HepG2 (cell line): ENCODE measurements around the gene ATP10A. TPM values are rescaled to one million over a fixed set of nuclear protein-coding genes. Genes with fewer than 3 reads are reported as not detected.

Source experiments
- CBX1 ChIP-seq: IDR thresholded peaks from one replicate; pipeline ENCODE4 v1.6.1; 2016; ENCODE audit warnings: antibody characterized with exemption, low read depth
- GLI4 ChIP-seq: sonication (generic); formaldehyde crosslinking; IDR thresholded peaks from 2 replicates; pipeline ENCODE4 v1.5.1; 2020; ENCODE audit warnings: missing genetic modification reagents, mild to moderate bottlenecking, moderate library complexity, borderline replicate concordance
- MTA1 ChIP-seq: sonication (generic); formaldehyde crosslinking; IDR thresholded peaks from 2 replicates; pipeline ENCODE4 v1.4.0; 2020; ENCODE audit warnings: missing genetic modification reagents, mild to moderate bottlenecking, borderline replicate concordance
- PCBP1 ChIP-seq: fragments of 200-400 bp; formaldehyde crosslinking; IDR thresholded peaks from 2 replicates; pipeline ENCODE4 v1.6.1; 2017; ENCODE audit warnings: mild to moderate bottlenecking, low read depth, low read length, borderline replicate concordance
- ZBTB42 ChIP-seq: sonication (generic); formaldehyde crosslinking; IDR thresholded peaks from 2 replicates; pipeline ENCODE4 v1.5.0; 2020; ENCODE audit warnings: mild to moderate bottlenecking, missing genetic modification reagents
- ZNF121 ChIP-seq: sonication (generic); formaldehyde crosslinking; IDR thresholded peaks from 2 replicates; pipeline ENCODE4 v1.5.0; 2020; ENCODE audit warnings: mild to moderate bottlenecking, missing genetic modification reagents
- ZNF563 ChIP-seq: sonication (generic); formaldehyde crosslinking; IDR thresholded peaks from 2 replicates; pipeline ENCODE4 v1.8.0; 2022; ENCODE audit warnings: mild to moderate bottlenecking, moderate library complexity, missing genetic modification reagents
- polyA plus RNA-seq, 8 experiments: library from polyadenylated mRNA; depleted of rRNA in 3 of 8; stranded (reverse) in 7 of 8; unstranded in 1 of 8; fragments of >200 nt; fragmentation: Illumina TruSeq in 4 of 8; extraction: Trizol in 4 of 8; gene quantifications; 2 replicates each; pipeline versions ENCODE4 v1.2.1 to v1.2.3, GENCODE V29; 2011 to 2016; ENCODE audit warnings: low read depth in 4 of 8, missing spikeins in 1 of 8, mixed read lengths in 1 of 8; ENCODE audit not compliant: insufficient read depth in 1 of 8
- total RNA-seq, 5 experiments: library from RNA; depleted of rRNA; stranded (reverse); fragments of >200 nt; fragmentation: Illumina TruSeq; extraction: Trizol; gene quantifications; 2 replicates each; pipeline ENCODE4 v1.2.3, GENCODE V29; 2016; ENCODE audit warnings: low read depth in 1 of 5
- TF ChIP-seq, protein P1 (sequence below): sonication (generic); formaldehyde crosslinking; IDR thresholded peaks from 2 replicates; pipeline ENCODE4 v1.9.0; 2021; ENCODE audit warnings: mild to moderate bottlenecking, missing genetic modification reagents
- TF ChIP-seq, protein P2 (sequence below): IDR thresholded peaks from 2 replicates; pipeline ENCODE4 v1.6.1; 2016
- TF ChIP-seq, protein P3 (sequence below), 2 experiments: sonication (generic) in 1 of 2; formaldehyde crosslinking in 1 of 2; IDR thresholded peaks; 2 replicates each; pipeline versions ENCODE4 v1.5.1 to v1.6.1; 2011 to 2020; ENCODE audit warnings: borderline replicate concordance in 1 of 2, low read depth in 1 of 2, low read length in 1 of 2, mild to moderate bottlenecking in 1 of 2, missing genetic modification reagents in 1 of 2, moderate library complexity in 1 of 2
- TF ChIP-seq, protein P4 (sequence below): sonication (generic); formaldehyde crosslinking; IDR thresholded peaks from 2 replicates; pipeline ENCODE4 v1.4.0; 2020; ENCODE audit warnings: missing genetic modification reagents
- TF ChIP-seq, protein P5 (sequence below): sonication (generic); formaldehyde crosslinking; IDR thresholded peaks from 2 replicates; pipeline ENCODE4 v1.4.0; 2020; ENCODE audit warnings: mild to moderate bottlenecking, missing genetic modification reagents, borderline replicate concordance
- TF ChIP-seq, protein P6 (sequence below): sonication (generic); formaldehyde crosslinking; IDR thresholded peaks from 2 replicates; pipeline ENCODE4 v1.4.0; 2020; ENCODE audit warnings: mild to moderate bottlenecking, missing genetic modification reagents

The ATP10A gene
- total and polyA plus RNA-seq, 2 of the 13 experiments (the other 11 are each of a cell fraction or from before 2014, with no cell fraction given): 0.58 to 4.2 TPM

DNA sequence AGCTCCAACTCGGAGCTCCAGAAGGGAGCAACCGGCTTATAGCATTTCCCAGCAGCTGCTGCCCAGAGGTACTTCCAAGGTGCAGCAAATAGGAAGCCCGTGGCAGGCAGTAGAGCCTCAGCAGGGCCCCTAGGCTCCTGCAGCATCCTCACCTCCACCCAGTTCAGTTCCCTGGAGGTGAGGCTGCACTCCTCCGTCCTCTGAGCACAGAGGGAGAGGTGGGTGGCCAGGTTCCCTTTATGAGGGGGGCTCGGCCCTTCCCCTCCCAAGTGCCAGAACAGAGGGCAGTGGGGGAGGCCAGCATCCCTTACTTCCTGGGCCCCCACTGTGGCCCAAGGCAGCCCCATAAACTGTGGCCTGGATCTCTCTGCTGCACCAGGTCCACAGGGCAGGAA is 150.2 kb downstream of the ATP10A start (continued):
- TF ChIP-seq, protein P1, sequence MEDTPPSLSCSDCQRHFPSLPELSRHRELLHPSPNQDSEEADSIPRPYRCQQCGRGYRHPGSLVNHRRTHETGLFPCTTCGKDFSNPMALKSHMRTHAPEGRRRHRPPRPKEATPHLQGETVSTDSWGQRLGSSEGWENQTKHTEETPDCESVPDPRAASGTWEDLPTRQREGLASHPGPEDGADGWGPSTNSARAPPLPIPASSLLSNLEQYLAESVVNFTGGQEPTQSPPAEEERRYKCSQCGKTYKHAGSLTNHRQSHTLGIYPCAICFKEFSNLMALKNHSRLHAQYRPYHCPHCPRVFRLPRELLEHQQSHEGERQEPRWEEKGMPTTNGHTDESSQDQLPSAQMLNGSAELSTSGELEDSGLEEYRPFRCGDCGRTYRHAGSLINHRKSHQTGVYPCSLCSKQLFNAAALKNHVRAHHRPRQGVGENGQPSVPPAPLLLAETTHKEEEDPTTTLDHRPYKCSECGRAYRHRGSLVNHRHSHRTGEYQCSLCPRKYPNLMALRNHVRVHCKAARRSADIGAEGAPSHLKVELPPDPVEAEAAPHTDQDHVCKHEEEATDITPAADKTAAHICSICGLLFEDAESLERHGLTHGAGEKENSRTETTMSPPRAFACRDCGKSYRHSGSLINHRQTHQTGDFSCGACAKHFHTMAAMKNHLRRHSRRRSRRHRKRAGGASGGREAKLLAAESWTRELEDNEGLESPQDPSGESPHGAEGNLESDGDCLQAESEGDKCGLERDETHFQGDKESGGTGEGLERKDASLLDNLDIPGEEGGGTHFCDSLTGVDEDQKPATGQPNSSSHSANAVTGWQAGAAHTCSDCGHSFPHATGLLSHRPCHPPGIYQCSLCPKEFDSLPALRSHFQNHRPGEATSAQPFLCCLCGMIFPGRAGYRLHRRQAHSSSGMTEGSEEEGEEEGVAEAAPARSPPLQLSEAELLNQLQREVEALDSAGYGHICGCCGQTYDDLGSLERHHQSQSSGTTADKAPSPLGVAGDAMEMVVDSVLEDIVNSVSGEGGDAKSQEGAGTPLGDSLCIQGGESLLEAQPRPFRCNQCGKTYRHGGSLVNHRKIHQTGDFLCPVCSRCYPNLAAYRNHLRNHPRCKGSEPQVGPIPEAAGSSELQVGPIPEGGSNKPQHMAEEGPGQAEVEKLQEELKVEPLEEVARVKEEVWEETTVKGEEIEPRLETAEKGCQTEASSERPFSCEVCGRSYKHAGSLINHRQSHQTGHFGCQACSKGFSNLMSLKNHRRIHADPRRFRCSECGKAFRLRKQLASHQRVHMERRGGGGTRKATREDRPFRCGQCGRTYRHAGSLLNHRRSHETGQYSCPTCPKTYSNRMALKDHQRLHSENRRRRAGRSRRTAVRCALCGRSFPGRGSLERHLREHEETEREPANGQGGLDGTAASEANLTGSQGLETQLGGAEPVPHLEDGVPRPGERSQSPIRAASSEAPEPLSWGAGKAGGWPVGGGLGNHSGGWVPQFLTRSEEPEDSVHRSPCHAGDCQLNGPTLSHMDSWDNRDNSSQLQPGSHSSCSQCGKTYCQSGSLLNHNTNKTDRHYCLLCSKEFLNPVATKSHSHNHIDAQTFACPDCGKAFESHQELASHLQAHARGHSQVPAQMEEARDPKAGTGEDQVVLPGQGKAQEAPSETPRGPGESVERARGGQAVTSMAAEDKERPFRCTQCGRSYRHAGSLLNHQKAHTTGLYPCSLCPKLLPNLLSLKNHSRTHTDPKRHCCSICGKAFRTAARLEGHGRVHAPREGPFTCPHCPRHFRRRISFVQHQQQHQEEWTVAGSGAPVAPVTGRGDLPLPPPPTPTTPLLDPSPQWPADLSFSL (CRISPR knock-in tag): no peak
- TF ChIP-seq ZBTB42 (CRISPR knock-in tag): no peak
- TF ChIP-seq, protein P2, sequence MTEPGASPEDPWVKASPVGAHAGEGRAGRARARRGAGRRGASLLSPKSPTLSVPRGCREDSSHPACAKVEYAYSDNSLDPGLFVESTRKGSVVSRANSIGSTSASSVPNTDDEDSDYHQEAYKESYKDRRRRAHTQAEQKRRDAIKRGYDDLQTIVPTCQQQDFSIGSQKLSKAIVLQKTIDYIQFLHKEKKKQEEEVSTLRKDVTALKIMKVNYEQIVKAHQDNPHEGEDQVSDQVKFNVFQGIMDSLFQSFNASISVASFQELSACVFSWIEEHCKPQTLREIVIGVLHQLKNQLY (CRISPR knock-in tag): no peak
- TF ChIP-seq, protein P3, sequence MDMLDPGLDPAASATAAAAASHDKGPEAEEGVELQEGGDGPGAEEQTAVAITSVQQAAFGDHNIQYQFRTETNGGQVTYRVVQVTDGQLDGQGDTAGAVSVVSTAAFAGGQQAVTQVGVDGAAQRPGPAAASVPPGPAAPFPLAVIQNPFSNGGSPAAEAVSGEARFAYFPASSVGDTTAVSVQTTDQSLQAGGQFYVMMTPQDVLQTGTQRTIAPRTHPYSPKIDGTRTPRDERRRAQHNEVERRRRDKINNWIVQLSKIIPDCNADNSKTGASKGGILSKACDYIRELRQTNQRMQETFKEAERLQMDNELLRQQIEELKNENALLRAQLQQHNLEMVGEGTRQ (IDR thresholded peaks at IDR 0.05; ENCODE audit: low read depth, low read length): no peak
- TF ChIP-seq, protein P3 (CRISPR knock-in tag; IDR thresholded peaks at IDR 0.05; ENCODE audit: borderline replicate concordance): no peak
- TF ChIP-seq MTA1: no peak
- no peak for TF ChIP-seq GLI4 (CRISPR knock-in tag)
- TF ChIP-seq ZNF121 (CRISPR knock-in tag): no peak
- TF ChIP-seq ZNF563 (CRISPR knock-in tag): no peak
- TF ChIP-seq CBX1: no peak
- TF ChIP-seq PCBP1: no peak
- TF ChIP-seq, protein P4, sequence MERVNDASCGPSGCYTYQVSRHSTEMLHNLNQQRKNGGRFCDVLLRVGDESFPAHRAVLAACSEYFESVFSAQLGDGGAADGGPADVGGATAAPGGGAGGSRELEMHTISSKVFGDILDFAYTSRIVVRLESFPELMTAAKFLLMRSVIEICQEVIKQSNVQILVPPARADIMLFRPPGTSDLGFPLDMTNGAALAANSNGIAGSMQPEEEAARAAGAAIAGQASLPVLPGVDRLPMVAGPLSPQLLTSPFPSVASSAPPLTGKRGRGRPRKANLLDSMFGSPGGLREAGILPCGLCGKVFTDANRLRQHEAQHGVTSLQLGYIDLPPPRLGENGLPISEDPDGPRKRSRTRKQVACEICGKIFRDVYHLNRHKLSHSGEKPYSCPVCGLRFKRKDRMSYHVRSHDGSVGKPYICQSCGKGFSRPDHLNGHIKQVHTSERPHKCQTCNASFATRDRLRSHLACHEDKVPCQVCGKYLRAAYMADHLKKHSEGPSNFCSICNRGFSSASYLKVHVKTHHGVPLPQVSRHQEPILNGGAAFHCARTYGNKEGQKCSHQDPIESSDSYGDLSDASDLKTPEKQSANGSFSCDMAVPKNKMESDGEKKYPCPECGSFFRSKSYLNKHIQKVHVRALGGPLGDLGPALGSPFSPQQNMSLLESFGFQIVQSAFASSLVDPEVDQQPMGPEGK (CRISPR knock-in tag): no peak
- TF ChIP-seq, protein P5, sequence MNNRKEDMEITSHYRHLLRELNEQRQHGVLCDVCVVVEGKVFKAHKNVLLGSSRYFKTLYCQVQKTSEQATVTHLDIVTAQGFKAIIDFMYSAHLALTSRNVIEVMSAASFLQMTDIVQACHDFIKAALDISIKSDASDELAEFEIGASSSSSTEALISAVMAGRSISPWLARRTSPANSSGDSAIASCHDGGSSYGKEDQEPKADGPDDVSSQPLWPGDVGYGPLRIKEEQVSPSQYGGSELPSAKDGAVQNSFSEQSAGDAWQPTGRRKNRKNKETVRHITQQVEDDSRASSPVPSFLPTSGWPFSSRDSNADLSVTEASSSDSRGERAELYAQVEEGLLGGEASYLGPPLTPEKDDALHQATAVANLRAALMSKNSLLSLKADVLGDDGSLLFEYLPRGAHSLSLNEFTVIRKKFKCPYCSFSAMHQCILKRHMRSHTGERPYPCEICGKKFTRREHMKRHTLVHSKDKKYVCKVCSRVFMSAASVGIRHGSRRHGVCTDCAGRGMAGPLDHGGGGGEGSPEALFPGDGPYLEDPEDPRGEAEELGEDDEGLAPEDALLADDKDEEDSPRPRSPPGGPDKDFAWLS: no peak
- TF ChIP-seq, protein P6, sequence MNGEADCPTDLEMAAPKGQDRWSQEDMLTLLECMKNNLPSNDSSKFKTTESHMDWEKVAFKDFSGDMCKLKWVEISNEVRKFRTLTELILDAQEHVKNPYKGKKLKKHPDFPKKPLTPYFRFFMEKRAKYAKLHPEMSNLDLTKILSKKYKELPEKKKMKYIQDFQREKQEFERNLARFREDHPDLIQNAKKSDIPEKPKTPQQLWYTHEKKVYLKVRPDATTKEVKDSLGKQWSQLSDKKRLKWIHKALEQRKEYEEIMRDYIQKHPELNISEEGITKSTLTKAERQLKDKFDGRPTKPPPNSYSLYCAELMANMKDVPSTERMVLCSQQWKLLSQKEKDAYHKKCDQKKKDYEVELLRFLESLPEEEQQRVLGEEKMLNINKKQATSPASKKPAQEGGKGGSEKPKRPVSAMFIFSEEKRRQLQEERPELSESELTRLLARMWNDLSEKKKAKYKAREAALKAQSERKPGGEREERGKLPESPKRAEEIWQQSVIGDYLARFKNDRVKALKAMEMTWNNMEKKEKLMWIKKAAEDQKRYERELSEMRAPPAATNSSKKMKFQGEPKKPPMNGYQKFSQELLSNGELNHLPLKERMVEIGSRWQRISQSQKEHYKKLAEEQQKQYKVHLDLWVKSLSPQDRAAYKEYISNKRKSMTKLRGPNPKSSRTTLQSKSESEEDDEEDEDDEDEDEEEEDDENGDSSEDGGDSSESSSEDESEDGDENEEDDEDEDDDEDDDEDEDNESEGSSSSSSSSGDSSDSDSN (CRISPR knock-in tag): no peak
